Measurements from ENCODE around the gene CBX8. TPM values are rescaled to one million over a fixed set of nuclear protein-coding genes. Genes with fewer than 3 reads are reported as not detected.

Gene CBX8
- total RNA-seq, 1 experiment from 2014 or later = 2.0 TPM

DNA sequence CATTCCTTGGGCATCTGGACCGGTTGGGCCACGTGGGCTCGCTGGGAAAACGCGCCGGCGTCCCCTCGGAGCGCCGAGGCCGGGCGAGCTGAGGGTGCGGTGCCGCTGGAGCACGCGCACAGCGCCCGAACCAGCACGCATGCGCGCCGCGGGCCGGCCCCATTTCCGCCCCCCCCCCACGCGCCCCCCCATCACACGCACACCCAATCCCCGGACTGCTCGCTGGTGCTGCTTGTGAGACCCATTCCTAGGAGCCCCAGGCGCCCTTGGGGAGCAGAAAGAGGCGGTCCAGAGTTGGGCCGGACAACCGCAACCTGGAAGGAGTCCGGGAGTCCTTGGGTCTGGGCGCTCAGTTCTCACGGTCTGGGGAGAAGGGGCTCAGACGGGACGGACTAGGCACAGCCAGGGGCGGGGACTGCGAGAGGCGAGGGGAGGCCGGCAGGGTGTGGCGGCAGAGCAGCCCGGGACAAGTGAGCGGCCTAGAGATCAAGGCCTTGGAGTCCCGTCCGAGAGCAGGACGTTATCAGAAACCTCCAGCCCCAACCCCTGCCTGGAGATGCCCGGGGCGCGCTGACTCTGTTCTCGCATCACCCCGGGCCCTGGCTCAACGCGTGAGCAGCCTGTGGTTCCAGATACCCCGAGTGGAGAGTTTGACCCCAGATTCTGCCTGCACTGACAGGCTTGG is 6.0 kb upstream of the CBX8 start:
- CTCF ChIA-PET = interaction anchor here (0.7 to 20.8 kb wide), 6 partner anchors 14 to 232 kb away, joined by 3 to 464 read pairs (median 20); partner anchors contain the start of gene CBX4
- peaks cover 100% of the 10 kb centered on the region for H3K27me3 Mint-ChIP-seq (ENCODE audit: low read depth)
- H3K36me3 Mint-ChIP-seq = no peaks in the 10 kb centered on the region
- H3K4me1 Mint-ChIP-seq = peaks cover 62% of the 10 kb centered on the region
- H3K4me3 Mint-ChIP-seq = peak overlapping the region; percentile 22
- no peaks in the 10 kb centered on the region for H3K9me3 Mint-ChIP-seq
- peak; percentile 58 for DNase-seq (ENCODE audit: low spot score)
- peak; percentile 5; the same call in 1 of the 2 replicates for ATAC-seq
- POLR2A ChIA-PET = interaction anchor here (2.9 kb wide), 1 partner anchor 33 kb away, joined by 11 read pairs; no protein-coding TSS in a partner anchor
- no peak overlapping the region for H3K27ac Mint-ChIP-seq
- TF ChIP-seq, protein P1, sequence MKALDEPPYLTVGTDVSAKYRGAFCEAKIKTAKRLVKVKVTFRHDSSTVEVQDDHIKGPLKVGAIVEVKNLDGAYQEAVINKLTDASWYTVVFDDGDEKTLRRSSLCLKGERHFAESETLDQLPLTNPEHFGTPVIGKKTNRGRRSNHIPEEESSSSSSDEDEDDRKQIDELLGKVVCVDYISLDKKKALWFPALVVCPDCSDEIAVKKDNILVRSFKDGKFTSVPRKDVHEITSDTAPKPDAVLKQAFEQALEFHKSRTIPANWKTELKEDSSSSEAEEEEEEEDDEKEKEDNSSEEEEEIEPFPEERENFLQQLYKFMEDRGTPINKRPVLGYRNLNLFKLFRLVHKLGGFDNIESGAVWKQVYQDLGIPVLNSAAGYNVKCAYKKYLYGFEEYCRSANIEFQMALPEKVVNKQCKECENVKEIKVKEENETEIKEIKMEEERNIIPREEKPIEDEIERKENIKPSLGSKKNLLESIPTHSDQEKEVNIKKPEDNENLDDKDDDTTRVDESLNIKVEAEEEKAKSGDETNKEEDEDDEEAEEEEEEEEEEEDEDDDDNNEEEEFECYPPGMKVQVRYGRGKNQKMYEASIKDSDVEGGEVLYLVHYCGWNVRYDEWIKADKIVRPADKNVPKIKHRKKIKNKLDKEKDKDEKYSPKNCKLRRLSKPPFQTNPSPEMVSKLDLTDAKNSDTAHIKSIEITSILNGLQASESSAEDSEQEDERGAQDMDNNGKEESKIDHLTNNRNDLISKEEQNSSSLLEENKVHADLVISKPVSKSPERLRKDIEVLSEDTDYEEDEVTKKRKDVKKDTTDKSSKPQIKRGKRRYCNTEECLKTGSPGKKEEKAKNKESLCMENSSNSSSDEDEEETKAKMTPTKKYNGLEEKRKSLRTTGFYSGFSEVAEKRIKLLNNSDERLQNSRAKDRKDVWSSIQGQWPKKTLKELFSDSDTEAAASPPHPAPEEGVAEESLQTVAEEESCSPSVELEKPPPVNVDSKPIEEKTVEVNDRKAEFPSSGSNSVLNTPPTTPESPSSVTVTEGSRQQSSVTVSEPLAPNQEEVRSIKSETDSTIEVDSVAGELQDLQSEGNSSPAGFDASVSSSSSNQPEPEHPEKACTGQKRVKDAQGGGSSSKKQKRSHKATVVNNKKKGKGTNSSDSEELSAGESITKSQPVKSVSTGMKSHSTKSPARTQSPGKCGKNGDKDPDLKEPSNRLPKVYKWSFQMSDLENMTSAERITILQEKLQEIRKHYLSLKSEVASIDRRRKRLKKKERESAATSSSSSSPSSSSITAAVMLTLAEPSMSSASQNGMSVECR (CRISPR knock-in tag; IDR thresholded peaks at IDR 0.05; ENCODE audit: borderline replicate concordance) = 0 out of 2 replicates have a peak, but pooled peaks have one; percentile 53
- TF ChIP-seq FOXK1 (CRISPR knock-in tag; IDR thresholded peaks at IDR 0.05) = peak; percentile 48; the same call in 1 of the 2 replicates
- TF ChIP-seq NR2C2 (CRISPR knock-in tag; IDR thresholded peaks at IDR 0.05) = no peak
- TF ChIP-seq, protein P2, sequence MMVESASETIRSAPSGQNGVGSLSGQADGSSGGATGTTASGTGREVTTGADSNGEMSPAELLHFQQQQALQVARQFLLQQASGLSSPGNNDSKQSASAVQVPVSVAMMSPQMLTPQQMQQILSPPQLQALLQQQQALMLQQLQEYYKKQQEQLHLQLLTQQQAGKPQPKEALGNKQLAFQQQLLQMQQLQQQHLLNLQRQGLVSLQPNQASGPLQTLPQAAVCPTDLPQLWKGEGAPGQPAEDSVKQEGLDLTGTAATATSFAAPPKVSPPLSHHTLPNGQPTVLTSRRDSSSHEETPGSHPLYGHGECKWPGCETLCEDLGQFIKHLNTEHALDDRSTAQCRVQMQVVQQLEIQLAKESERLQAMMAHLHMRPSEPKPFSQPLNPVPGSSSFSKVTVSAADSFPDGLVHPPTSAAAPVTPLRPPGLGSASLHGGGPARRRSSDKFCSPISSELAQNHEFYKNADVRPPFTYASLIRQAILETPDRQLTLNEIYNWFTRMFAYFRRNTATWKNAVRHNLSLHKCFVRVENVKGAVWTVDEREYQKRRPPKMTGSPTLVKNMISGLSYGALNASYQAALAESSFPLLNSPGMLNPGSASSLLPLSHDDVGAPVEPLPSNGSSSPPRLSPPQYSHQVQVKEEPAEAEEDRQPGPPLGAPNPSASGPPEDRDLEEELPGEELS (CRISPR knock-in tag; IDR thresholded peaks at IDR 0.05) = peak; percentile 94
- no peak for TF ChIP-seq FOXJ3 (CRISPR knock-in tag; IDR thresholded peaks at IDR 0.05; ENCODE audit: borderline replicate concordance)
- TF ChIP-seq, protein P3, sequence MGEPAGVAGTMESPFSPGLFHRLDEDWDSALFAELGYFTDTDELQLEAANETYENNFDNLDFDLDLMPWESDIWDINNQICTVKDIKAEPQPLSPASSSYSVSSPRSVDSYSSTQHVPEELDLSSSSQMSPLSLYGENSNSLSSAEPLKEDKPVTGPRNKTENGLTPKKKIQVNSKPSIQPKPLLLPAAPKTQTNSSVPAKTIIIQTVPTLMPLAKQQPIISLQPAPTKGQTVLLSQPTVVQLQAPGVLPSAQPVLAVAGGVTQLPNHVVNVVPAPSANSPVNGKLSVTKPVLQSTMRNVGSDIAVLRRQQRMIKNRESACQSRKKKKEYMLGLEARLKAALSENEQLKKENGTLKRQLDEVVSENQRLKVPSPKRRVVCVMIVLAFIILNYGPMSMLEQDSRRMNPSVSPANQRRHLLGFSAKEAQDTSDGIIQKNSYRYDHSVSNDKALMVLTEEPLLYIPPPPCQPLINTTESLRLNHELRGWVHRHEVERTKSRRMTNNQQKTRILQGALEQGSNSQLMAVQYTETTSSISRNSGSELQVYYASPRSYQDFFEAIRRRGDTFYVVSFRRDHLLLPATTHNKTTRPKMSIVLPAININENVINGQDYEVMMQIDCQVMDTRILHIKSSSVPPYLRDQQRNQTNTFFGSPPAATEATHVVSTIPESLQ (CRISPR knock-in tag; IDR thresholded peaks at IDR 0.05) = no peak
- no peak for TF ChIP-seq JUN (CRISPR knock-in tag; IDR thresholded peaks at IDR 0.05)
- TF ChIP-seq, protein P4, sequence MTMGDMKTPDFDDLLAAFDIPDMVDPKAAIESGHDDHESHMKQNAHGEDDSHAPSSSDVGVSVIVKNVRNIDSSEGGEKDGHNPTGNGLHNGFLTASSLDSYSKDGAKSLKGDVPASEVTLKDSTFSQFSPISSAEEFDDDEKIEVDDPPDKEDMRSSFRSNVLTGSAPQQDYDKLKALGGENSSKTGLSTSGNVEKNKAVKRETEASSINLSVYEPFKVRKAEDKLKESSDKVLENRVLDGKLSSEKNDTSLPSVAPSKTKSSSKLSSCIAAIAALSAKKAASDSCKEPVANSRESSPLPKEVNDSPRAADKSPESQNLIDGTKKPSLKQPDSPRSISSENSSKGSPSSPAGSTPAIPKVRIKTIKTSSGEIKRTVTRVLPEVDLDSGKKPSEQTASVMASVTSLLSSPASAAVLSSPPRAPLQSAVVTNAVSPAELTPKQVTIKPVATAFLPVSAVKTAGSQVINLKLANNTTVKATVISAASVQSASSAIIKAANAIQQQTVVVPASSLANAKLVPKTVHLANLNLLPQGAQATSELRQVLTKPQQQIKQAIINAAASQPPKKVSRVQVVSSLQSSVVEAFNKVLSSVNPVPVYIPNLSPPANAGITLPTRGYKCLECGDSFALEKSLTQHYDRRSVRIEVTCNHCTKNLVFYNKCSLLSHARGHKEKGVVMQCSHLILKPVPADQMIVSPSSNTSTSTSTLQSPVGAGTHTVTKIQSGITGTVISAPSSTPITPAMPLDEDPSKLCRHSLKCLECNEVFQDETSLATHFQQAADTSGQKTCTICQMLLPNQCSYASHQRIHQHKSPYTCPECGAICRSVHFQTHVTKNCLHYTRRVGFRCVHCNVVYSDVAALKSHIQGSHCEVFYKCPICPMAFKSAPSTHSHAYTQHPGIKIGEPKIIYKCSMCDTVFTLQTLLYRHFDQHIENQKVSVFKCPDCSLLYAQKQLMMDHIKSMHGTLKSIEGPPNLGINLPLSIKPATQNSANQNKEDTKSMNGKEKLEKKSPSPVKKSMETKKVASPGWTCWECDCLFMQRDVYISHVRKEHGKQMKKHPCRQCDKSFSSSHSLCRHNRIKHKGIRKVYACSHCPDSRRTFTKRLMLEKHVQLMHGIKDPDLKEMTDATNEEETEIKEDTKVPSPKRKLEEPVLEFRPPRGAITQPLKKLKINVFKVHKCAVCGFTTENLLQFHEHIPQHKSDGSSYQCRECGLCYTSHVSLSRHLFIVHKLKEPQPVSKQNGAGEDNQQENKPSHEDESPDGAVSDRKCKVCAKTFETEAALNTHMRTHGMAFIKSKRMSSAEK (CRISPR knock-in tag; IDR thresholded peaks at IDR 0.05; ENCODE audit: borderline replicate concordance) = no peak
- no peak for TF ChIP-seq NR3C1 (CRISPR knock-in tag; conservative IDR thresholded peaks at IDR 0.05; ENCODE audit: low read depth)
- TF ChIP-seq FOXP1 (CRISPR knock-in tag; IDR thresholded peaks at IDR 0.05; ENCODE audit: borderline replicate concordance) = peak; percentile 87; the same call in 1 of the 2 replicates
- TF ChIP-seq ZNF138 (CRISPR knock-in tag; conservative IDR thresholded peaks at IDR 0.05) = no peak
- TF ChIP-seq, protein P5, sequence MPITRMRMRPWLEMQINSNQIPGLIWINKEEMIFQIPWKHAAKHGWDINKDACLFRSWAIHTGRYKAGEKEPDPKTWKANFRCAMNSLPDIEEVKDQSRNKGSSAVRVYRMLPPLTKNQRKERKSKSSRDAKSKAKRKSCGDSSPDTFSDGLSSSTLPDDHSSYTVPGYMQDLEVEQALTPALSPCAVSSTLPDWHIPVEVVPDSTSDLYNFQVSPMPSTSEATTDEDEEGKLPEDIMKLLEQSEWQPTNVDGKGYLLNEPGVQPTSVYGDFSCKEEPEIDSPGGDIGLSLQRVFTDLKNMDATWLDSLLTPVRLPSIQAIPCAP (CRISPR knock-in tag; IDR thresholded peaks at IDR 0.05) = 0 out of 2 replicates have a peak, but pooled peaks have one; percentile 50
- TF ChIP-seq ZNF121 (CRISPR knock-in tag; IDR thresholded peaks at IDR 0.05) = no peak
- TF ChIP-seq, protein P6, sequence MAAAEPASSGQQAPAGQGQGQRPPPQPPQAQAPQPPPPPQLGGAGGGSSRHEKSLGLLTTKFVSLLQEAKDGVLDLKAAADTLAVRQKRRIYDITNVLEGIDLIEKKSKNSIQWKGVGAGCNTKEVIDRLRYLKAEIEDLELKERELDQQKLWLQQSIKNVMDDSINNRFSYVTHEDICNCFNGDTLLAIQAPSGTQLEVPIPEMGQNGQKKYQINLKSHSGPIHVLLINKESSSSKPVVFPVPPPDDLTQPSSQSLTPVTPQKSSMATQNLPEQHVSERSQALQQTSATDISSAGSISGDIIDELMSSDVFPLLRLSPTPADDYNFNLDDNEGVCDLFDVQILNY (CRISPR knock-in tag; IDR thresholded peaks at IDR 0.05) = no peak
- TF ChIP-seq SP1 (CRISPR knock-in tag; conservative IDR thresholded peaks at IDR 0.05) = no peak
- peak; percentile 78 for TF ChIP-seq TEAD4 (CRISPR knock-in tag; IDR thresholded peaks at IDR 0.05)
- TF ChIP-seq, protein P7, sequence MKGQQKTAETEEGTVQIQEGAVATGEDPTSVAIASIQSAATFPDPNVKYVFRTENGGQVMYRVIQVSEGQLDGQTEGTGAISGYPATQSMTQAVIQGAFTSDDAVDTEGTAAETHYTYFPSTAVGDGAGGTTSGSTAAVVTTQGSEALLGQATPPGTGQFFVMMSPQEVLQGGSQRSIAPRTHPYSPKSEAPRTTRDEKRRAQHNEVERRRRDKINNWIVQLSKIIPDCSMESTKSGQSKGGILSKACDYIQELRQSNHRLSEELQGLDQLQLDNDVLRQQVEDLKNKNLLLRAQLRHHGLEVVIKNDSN (CRISPR knock-in tag; IDR thresholded peaks at IDR 0.05) = peak; percentile 65; the same call in 1 of the 2 replicates
- TF ChIP-seq HMGA2 (CRISPR knock-in tag; IDR thresholded peaks at IDR 0.05) = no peak
- TF ChIP-seq KAT7 (CRISPR knock-in tag; IDR thresholded peaks at IDR 0.05; ENCODE audit: borderline replicate concordance) = no peak
- no peak for TF ChIP-seq GABPB1 (CRISPR knock-in tag; IDR thresholded peaks at IDR 0.05)
- peak; percentile 35; the same call in 1 of the 2 replicates for TF ChIP-seq TCF7 (CRISPR knock-in tag; IDR thresholded peaks at IDR 0.05; ENCODE audit: low read depth)
- 0 out of 2 replicates have a peak, but pooled peaks have one; percentile 29 for TF ChIP-seq NFE2L1 (CRISPR knock-in tag; IDR thresholded peaks at IDR 0.05)

Data from WTC11 (cell line).